Subcutaneous abdominal adipose tissue (tissue), 5 donors: ENCODE measurements around the gene LRCH3.

Experiments used
- H3K27ac ChIP-seq: one replicate; pipeline ENCODE4 v1.7.0; 2013; ENCODE audit warnings: low read depth, mild to moderate bottlenecking, inconsistent platforms, low read length, moderate library complexity
- H3K27me3 ChIP-seq, 5 donors: one replicate each; pipeline ENCODE4 v1.7.0; 2013; ENCODE audit warnings: low read length in 5 of 5, inconsistent platforms in 1 of 5; ENCODE audit not compliant: control insufficient read depth in 5 of 5, insufficient read depth in 4 of 5
- H3K36me3 ChIP-seq, 5 donors: one replicate each; pipeline ENCODE4 v1.7.0; 2013; ENCODE audit warnings: low read length in 5 of 5; ENCODE audit not compliant: control insufficient read depth in 5 of 5, insufficient read depth in 5 of 5
- H3K4me1 ChIP-seq, 5 donors: one replicate each; pipeline ENCODE4 v1.7.0; 2013; ENCODE audit warnings: low read length in 5 of 5, mild to moderate bottlenecking in 3 of 5, moderate library complexity in 1 of 5; ENCODE audit not compliant: control insufficient read depth in 5 of 5, insufficient read depth in 5 of 5
- H3K4me3 ChIP-seq, 5 donors: one replicate each; pipeline ENCODE4 v1.7.0; 2013; ENCODE audit warnings: low read length in 5 of 5, low read depth in 1 of 5
- H3K9ac ChIP-seq, 5 donors: one replicate each; pipeline ENCODE4 v1.7.0; 2013; ENCODE audit warnings: low read length in 5 of 5, mild to moderate bottlenecking in 4 of 5, moderate library complexity in 3 of 5
- H3K9me3 ChIP-seq, 5 donors: one replicate each; pipeline ENCODE4 v1.7.0; 2013; ENCODE audit warnings: low read length in 5 of 5; ENCODE audit not compliant: control insufficient read depth in 5 of 5
- donor health status: healthy.
- donor health status: healthy.
- donor health status: healthy.
- donor health status: healthy.
- donor health status: healthy.

Gene LRCH3

GRCh38 chr3:197802779-197803459 is 11.9 kb downstream of the LRCH3 start:
- no peak overlapping the region for H3K27ac ChIP-seq
- peaks cover 0 to 4% (median 0%) of the 10 kb centered on the region in 5 donors for H3K4me1 ChIP-seq
- no peaks in the 10 kb centered on the region for H3K27me3 ChIP-seq
- H3K9me3 ChIP-seq: no peaks in the 10 kb centered on the region
- no peak overlapping the region for H3K9ac ChIP-seq
- no peaks in the 10 kb centered on the region for H3K36me3 ChIP-seq
- H3K4me3 ChIP-seq: no peak overlapping the region

GRCh38 chr3:197804511-197804910 is 13.5 kb downstream of the LRCH3 start:
- Histone ChIP-seq H3K9me3 (no peaks in the 10 kb centered on the region), H3K36me3 (no peaks in the 10 kb centered on the region), H3K27me3 (no peaks in the 10 kb centered on the region), H3K4me3 (no peak overlapping the region), H3K4me1 (peaks cover 0 to 5% (median 2%) of the 10 kb centered on the region in 5 donors), H3K9ac (no peak overlapping the region), H3K27ac (no peak overlapping the region)

- H3K9me3 ChIP-seq: no peaks in the 10 kb centered on the region
- H3K36me3 ChIP-seq: no peaks in the 10 kb centered on the region
- peaks cover 2 to 21% (median 13%) of the 10 kb centered on the region in 5 donors for H3K4me1 ChIP-seq
- H3K27ac ChIP-seq: no peak overlapping the region
- no peaks in the 10 kb centered on the region for H3K27me3 ChIP-seq
- no peak overlapping the region for H3K4me3 ChIP-seq
- H3K9ac ChIP-seq: peak overlapping the region in 1 of 5 donors; percentile 14
These were observed 17.0 kb downstream of the LRCH3 start for GRCh38 chr3:197807969-197808587.

- Histone ChIP-seq H3K4me1 (peaks cover 2 to 21% (median 13%) of the 10 kb centered on the region in 5 donors), H3K36me3 (no peaks in the 10 kb centered on the region), H3K9me3 (no peaks in the 10 kb centered on the region), H3K27me3 (no peaks in the 10 kb centered on the region), H3K27ac (peak overlapping the region; percentile 32), H3K4me3 (no peak overlapping the region), H3K9ac (no peak overlapping the region)
These were observed 18.4 kb downstream of the LRCH3 start for GRCh38 chr3:197809356-197810020.

GRCh38 chr3:197810901-197811300 is 19.8 kb downstream of the LRCH3 start:
- Histone ChIP-seq H3K9me3 (no peaks in the 10 kb centered on the region), H3K36me3 (no peaks in the 10 kb centered on the region), H3K27ac (no peak overlapping the region), H3K9ac (no peak overlapping the region), H3K27me3 (no peaks in the 10 kb centered on the region), H3K4me3 (no peak overlapping the region), H3K4me1 (peaks cover 2 to 21% (median 13%) of the 10 kb centered on the region in 5 donors)

GRCh38 chr3:197811343-197811742 is 20.3 kb downstream of the LRCH3 start:
- Histone ChIP-seq H3K27me3 (no peaks in the 10 kb centered on the region), H3K9ac (peak overlapping the region in 2 of 5 donors; percentile 23 to 60), H3K27ac (peak overlapping the region; percentile 52), H3K4me1 (peaks cover 2 to 21% (median 13%) of the 10 kb centered on the region in 5 donors), H3K9me3 (no peaks in the 10 kb centered on the region), H3K36me3 (no peaks in the 10 kb centered on the region), H3K4me3 (no peak overlapping the region)

GRCh38 chr3:197814372-197814771 is 23.3 kb downstream of the LRCH3 start:
- peaks cover 0 to 4% (median 0%) of the 10 kb centered on the region in 5 donors for H3K36me3 ChIP-seq
- H3K9me3 ChIP-seq: no peaks in the 10 kb centered on the region
- no peak overlapping the region for H3K9ac ChIP-seq
- no peak overlapping the region for H3K4me3 ChIP-seq
- H3K27ac ChIP-seq: no peak overlapping the region
- H3K27me3 ChIP-seq: no peaks in the 10 kb centered on the region
- H3K4me1 ChIP-seq: peaks cover 2 to 18% (median 11%) of the 10 kb centered on the region in 5 donors

- peaks cover 4 to 31% (median 23%) of the 10 kb centered on the region in 5 donors for H3K36me3 ChIP-seq
- H3K9ac ChIP-seq: no peak overlapping the region
- H3K27me3 ChIP-seq: no peaks in the 10 kb centered on the region
- no peaks in the 10 kb centered on the region for H3K9me3 ChIP-seq
- H3K27ac ChIP-seq: no peak overlapping the region
- H3K4me3 ChIP-seq: no peak overlapping the region
- no peaks in the 10 kb centered on the region for H3K4me1 ChIP-seq
These were observed 29.7 kb downstream of the LRCH3 start for GRCh38 chr3:197820550-197821335.

GRCh38 chr3:197829397-197830045 is 38.5 kb downstream of the LRCH3 start:
- H3K4me3 ChIP-seq: no peak overlapping the region
- H3K9me3 ChIP-seq: no peaks in the 10 kb centered on the region
- no peak overlapping the region for H3K27ac ChIP-seq
- no peak overlapping the region for H3K9ac ChIP-seq
- no peaks in the 10 kb centered on the region for H3K27me3 ChIP-seq
- H3K4me1 ChIP-seq: no peaks in the 10 kb centered on the region
- peaks cover 35 to 56% (median 40%) of the 10 kb centered on the region in 5 donors for H3K36me3 ChIP-seq
